ENCODE measurements around the gene ADGRG3. TPM values are rescaled to one million over a fixed set of nuclear protein-coding genes. Genes with fewer than 3 reads are reported as not detected.
A peak's percentile ranks its signal among the peaks of the same experiment; 100 is the strongest.

The ADGRG3 gene
- total and polyA plus RNA-seq, 2 experiments from 2014 or later = not detected

GRCh38 chr16:57637965-57638364 is 30.1 kb upstream of the ADGRG3 start:
- WGBS (ENCODE audit: low lambda C conversion rate, missing lambda C conversion rate) = 89% methylated on average over 6 of the region's 6 CpGs
- peaks cover 40% of the 10 kb centered on the region for H3K4me1 ChIP-seq (ENCODE audit: insufficient read depth)
- peaks cover 27% of the 10 kb centered on the region for H3K79me2 ChIP-seq
- H4K20me1 ChIP-seq (ENCODE audit: insufficient read depth, poor library complexity, severe bottlenecking) = no peaks in the 10 kb centered on the region
- TF ChIP-seq, protein P1, sequence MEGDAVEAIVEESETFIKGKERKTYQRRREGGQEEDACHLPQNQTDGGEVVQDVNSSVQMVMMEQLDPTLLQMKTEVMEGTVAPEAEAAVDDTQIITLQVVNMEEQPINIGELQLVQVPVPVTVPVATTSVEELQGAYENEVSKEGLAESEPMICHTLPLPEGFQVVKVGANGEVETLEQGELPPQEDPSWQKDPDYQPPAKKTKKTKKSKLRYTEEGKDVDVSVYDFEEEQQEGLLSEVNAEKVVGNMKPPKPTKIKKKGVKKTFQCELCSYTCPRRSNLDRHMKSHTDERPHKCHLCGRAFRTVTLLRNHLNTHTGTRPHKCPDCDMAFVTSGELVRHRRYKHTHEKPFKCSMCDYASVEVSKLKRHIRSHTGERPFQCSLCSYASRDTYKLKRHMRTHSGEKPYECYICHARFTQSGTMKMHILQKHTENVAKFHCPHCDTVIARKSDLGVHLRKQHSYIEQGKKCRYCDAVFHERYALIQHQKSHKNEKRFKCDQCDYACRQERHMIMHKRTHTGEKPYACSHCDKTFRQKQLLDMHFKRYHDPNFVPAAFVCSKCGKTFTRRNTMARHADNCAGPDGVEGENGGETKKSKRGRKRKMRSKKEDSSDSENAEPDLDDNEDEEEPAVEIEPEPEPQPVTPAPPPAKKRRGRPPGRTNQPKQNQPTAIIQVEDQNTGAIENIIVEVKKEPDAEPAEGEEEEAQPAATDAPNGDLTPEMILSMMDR (IDR thresholded peaks at IDR 0.05; ENCODE audit: poor library complexity) = no peak
- TF ChIP-seq EZH2 (IDR thresholded peaks at IDR 0.05; ENCODE audit: borderline replicate concordance) (no peak), EZH2phosphoT487 (IDR thresholded peaks at IDR 0.05; ENCODE audit: low read depth, severe bottlenecking, unreplicated experiment) (no peak)
- no peak overlapping the region for H3K4me3 ChIP-seq
- H3K4me2 ChIP-seq = no peak overlapping the region
- no peaks in the 10 kb centered on the region for H3K27me3 ChIP-seq
- H2AFZ ChIP-seq = no peak overlapping the region
- no peaks in the 10 kb centered on the region for H3K9me3 ChIP-seq (ENCODE audit: low read depth)
- no peaks in the 10 kb centered on the region for H3K9me2 ChIP-seq (replicated peaks; ENCODE audit: insufficient read depth)
- H3K36me3 ChIP-seq (replicated peaks; ENCODE audit: insufficient read depth, low read depth) = no peaks in the 10 kb centered on the region
- H3K27ac ChIP-seq = no peak overlapping the region
- DNase-seq (ENCODE audit: low spot score) = no peak

DNA sequence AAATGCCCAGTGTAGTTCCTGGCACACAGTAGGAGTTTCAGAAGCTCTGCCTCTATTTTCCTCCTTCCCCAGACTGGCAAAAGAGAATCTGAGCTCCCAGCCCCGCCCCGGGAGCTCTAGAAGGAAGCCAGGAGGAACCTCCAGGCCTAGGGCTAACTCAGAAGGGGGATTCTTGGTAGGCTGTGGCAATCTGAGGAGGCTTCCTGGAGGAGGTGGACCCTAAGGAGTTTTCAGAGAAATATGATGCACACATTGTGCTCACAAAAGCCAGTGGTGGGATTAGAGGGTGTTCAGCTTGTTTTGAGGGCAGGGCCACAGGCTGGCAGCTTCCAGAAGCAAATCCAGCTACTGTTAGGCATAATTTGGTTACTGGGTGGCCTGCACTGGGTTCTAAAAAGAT is 29.7 kb upstream of the ADGRG3 start:
- no peak for DNase-seq (ENCODE audit: low spot score)
- peaks cover 40% of the 10 kb centered on the region for H3K4me1 ChIP-seq (ENCODE audit: insufficient read depth)
- H4K20me1 ChIP-seq (ENCODE audit: insufficient read depth, poor library complexity, severe bottlenecking) = no peaks in the 10 kb centered on the region
- H3K4me3 ChIP-seq = no peak overlapping the region
- H3K9me2 ChIP-seq (replicated peaks; ENCODE audit: insufficient read depth) = no peaks in the 10 kb centered on the region
- no peak overlapping the region for H3K4me2 ChIP-seq
- H3K79me2 ChIP-seq = peaks cover 23% of the 10 kb centered on the region
- no peaks in the 10 kb centered on the region for H3K36me3 ChIP-seq (replicated peaks; ENCODE audit: insufficient read depth, low read depth)
- H3K27ac ChIP-seq = no peak overlapping the region
- no peaks in the 10 kb centered on the region for H3K9me3 ChIP-seq (ENCODE audit: low read depth)
- no peaks in the 10 kb centered on the region for H3K27me3 ChIP-seq
- TF ChIP-seq EZH2 (IDR thresholded peaks at IDR 0.05; ENCODE audit: borderline replicate concordance) (no peak), EZH2phosphoT487 (IDR thresholded peaks at IDR 0.05; ENCODE audit: low read depth, severe bottlenecking, unreplicated experiment) (no peak)
- TF ChIP-seq, protein P1 (IDR thresholded peaks at IDR 0.05; ENCODE audit: poor library complexity) = no peak
- H2AFZ ChIP-seq = no peak overlapping the region
- 93% methylated on average over 2 of the region's 2 CpGs for WGBS (ENCODE audit: low lambda C conversion rate, missing lambda C conversion rate)

DNA sequence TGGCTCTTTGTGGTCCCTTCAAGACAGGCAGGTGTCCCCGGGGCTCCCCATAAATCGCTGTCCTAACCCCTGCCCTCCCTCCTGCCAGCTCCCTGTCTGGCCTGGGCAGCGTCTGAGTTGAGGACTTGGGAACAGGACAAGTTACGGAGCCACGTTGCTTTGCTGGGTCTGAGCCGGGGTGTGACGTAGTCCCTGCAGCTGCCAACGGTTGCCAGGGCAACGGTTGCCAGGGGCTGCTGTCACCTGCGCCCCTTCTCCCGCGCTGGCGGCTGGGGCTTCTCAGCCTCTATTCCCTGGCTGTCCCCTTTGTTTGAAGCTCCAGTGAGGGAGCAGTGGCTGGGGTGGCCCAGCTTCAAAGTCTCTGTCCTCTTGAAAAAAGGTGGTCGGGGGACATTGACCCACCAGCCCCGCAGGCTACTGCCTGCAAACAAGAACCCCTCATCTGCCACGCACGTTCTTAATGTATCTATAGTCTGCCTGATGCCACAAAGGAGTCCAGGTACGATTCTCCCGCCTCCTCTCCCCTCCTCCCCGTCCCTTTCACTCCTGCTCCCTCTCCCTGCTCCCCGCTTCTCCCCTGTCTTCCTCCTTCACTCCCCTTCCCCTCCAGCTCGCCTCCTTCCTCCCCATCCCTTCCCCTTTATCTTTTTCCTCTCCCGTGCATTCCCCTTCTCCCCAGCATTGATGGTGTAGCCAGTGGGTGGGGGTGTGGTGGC is 28.8 kb upstream of the ADGRG3 start:
- Histone ChIP-seq H3K27ac (no peak overlapping the region), H3K27me3 (no peaks in the 10 kb centered on the region), H3K9me3 (ENCODE audit: low read depth) (no peaks in the 10 kb centered on the region), H4K20me1 (ENCODE audit: insufficient read depth, poor library complexity, severe bottlenecking) (no peaks in the 10 kb centered on the region), H2AFZ (no peak overlapping the region), H3K79me2 (peaks cover 17% of the 10 kb centered on the region), H3K4me2 (peak overlapping the region; percentile 55), H3K36me3 (replicated peaks; ENCODE audit: insufficient read depth, low read depth) (no peaks in the 10 kb centered on the region), H3K9me2 (replicated peaks; ENCODE audit: insufficient read depth) (no peaks in the 10 kb centered on the region), H3K4me1 (ENCODE audit: insufficient read depth) (peaks cover 38% of the 10 kb centered on the region), H3K4me3 (no peak overlapping the region)
- TF ChIP-seq EZH2phosphoT487 (IDR thresholded peaks at IDR 0.05; ENCODE audit: low read depth, severe bottlenecking, unreplicated experiment) (no peak), EZH2 (IDR thresholded peaks at IDR 0.05; ENCODE audit: borderline replicate concordance) (no peak)
- TF ChIP-seq, protein P1 (IDR thresholded peaks at IDR 0.05; ENCODE audit: poor library complexity) = no peak
- 37% methylated on average over 18 of the region's 23 CpGs for WGBS (ENCODE audit: low lambda C conversion rate, missing lambda C conversion rate)
- peak; percentile 81 for DNase-seq (ENCODE audit: low spot score)
